Activated CD8-positive, alpha-beta memory T cell treated with anti-CD3 and anti-CD28 coated beads for 4 hours (primary cell): Measurements from ENCODE around the gene RECQL5.
"Not testable (repeated sequence)": the region's sequence is repeated elsewhere in the genome, so short reads cannot be mapped to it uniquely, and the experiment has no call there.

Experiments
- DNase-seq, 2 donors: peaks; one replicate each; pipeline ENCODE4 v3.0.0-alpha.2; 2020; ENCODE audit warnings: low read depth in 2 of 2

RECQL5 gene

DNA sequence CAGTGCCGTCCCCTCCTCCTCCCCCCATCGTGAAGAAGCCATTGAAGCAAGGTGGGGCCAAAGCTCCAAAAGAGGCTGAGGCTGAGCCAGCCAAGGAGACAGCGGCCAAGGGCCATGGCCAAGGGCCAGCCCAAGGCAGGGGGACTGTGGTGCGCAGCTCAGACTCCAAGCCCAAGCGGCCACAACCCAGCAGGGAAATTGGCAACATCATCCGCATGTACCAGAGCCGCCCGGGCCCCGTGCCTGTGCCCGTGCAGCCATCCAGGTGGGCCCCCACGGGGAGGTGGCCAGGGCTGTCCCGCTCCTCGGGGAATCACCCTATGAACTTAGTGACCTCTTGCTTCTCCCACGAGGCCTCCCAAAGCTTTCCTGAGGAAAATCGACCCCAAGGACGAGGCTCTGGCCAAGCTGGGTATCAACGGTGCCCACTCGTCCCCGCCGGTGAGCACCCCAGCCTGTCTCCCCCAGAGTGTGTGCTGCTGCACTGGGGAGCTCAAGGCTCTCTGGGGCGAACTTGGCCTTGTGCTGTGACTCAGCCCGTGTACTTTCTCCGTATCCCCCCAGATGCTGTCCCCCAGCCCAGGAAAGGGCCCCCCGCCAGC lies 50.3 kb downstream of the RECQL5 start:
- DNase-seq = no peak

DNA sequence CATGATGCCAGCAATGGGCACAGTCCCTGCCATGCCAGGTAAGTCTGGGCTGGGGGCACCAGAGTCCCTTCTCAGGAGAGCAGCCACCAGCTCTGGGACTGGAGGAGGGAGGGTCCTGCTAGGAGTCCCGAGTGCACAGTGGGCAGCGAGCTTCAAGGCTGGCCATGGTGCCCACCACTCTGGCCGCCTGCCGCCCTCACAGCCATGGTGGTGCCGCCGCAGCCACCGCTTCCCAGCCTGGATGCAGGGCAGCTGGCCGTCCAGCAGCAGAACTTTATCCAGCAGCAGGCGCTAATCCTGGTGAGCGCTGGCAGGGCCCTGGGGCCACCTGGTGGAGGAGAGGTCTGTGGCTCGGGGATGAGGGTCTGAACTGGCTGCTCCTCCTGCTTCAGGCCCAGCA lies 51.7 kb downstream of the RECQL5 start:
- DNase-seq = no peak

DNA sequence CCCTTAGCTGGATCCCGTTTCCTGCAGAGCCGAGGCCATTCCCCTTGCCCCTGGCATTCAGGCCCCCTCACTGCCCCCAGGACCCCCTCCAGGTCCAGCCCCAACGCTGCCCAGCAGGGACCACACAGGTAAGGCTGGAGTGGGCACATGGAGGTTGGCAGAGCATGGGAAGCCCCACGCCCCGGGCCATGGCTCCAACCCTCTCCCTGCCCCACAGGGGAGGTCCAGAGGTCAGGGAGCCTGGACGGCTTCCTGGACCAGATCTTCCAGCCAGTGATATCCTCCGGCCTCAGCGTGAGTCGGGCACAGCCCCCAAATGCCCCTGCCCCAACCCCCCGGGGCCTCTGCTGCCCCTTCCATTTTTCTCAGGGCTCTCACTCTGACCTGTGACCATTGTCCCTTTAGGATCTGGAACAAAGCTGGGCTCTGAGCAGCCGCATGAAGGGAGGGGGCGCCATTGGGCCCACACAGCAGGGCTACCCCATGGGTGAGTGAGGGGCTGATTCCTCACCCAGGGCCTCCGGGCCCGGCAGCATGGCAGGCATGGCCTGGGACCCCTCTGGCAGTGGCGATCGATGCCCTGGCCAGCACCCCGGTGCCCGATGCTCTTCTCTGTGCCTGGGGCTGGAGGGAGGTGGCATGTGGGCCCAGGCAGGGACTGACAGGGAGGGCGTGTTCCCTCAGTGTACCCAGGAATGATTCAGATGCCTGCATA lies 52.2 kb downstream of the RECQL5 start:
- no peak for DNase-seq

DNA sequence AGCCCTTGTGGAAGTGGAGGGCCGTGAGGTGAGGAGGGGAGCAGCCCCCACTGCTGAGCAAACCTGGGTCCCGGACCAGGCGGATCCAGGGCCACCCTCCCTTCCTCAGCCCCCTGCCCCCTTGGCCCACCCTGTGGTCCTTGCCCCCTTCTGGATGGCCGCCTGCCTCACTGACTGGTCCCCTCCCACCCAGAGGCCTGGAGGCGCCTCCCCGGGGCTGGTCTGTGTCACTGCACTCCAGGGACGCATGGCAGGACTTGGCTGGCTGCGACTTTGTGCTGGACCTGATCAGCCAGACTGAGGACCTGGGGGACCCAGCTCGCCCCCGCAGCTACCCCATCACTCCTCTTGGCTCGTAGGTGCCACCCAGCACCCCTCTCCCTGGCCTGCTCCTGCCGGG lies 52.9 kb downstream of the RECQL5 start:
- no peak for DNase-seq

DNA sequence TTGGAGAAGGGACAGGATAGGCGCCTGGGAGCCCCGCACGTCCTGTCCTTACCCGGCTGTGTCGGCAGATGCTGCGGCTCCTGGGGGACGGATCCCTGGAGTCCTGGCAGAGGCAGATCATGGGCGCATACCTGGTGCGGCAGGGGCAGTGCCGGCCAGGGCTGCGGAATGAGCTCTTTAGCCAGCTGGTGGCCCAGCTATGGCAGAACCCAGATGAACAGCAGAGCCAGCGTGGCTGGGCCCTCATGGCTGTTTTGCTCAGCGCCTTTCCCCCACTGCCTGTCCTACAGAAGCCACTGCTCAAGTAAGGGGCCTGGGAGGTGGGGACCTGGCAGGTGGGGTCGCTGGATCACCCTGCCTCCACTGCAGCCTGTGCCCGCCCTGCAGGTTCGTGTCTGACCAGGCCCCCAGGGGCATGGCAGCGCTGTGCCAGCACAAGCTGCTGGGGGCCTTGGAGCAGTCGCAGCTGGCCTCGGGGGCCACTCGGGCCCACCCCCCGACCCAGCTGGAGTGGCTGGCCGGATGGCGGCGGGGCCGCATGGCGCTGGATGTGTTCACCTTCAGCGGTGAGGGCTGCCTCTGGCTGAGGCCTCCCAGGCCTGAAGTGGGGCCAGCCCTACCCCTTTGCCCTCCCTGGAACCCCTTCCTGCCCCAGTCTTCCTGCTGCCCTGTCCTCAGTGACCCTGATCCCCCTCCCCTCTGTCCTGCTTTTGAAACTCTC lies 53.9 kb downstream of the RECQL5 start:
- DNase-seq = no peak

DNA sequence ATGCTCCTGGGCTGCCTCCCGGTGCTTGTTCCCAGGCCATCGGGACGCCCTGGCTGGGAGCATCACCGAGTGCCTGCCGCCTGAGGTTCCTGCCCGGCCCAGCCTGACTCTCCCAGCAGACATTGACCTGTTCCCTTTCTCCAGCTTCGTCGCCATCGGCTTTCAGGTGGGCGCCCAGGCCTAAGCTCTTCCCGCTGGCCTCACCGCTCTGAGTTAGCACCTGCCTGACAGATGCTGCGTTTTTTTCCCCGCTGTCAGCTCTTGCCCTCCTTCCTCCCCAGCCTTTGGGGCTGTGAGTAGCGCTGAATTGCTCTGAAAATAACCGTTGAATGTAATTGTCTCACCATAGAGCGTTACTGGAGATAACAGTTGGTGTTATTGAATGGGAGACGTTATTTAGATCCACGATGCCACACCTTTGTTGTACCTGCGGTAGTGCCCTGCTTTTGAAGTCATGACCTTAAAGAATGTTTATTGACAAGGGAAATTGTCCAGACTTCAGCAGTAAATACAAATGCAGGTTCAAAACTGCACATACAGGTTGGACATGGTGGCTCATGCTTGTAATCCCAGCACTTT lies 55.0 kb downstream of the RECQL5 start:
- DNase-seq = no peak

DNA sequence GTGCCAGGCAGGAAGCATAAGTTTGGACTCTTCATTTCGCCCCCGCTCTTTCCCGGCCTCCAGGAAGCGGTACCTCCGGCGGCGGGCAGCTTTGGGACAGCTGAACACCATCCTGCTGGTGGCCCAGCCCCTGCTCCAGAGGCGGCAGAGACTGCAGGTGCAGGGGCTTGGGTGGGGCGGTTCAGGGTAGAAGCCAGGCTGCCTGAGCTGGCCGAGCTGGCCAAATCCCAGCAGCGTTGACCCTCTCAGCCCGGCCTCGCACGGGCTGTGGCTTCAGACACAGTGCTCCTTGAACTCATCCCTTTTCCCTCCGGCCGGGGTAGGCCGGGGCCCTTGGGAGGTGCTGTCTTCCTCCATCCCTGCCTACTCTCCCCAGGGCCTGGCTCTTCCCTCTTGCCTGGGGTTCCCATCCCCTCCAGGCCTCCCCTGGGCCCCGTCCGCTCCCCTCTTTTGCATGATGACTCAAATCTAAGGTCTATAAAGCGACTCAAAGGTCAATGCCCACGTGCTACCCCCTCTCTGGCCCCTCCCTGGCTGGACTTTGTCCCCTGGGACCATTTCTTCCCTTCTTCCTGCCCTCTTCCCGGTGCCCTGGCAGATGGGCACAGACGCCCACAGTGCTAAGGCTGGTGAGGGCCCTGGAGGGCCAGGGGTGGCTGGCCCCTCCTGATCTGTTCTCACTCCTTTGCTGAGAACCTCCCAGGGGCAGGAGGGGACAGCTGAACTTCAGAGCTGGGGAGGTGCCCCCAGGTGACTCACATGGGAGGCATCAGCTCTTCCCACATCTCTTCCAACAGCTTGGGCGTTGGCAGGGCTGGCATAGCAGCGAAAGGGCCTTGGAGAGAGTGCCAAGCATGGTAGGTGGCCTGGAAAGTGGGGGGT lies 56.6 kb downstream of the RECQL5 start:
- DNase-seq = no peak

DNA sequence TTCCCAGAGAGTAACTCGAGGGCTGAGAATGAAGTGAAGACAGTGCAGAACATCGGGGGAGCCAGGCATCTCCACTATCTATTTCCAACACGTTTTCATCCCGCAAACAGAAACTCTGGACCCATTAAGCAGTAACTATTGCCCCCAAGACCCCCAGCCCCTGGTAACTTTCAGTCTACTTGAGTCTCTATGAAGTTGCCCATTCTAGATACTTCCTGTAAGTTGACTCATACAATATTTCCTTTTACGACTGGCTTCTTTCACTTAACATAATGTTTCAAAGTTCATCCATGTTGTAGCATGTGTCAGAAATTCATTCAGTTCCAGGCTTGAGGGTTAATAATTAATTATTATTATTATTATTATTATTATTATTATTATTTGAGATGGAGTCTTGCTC lies 59.9 kb downstream of the RECQL5 start:
- DNase-seq = no peak

DNA sequence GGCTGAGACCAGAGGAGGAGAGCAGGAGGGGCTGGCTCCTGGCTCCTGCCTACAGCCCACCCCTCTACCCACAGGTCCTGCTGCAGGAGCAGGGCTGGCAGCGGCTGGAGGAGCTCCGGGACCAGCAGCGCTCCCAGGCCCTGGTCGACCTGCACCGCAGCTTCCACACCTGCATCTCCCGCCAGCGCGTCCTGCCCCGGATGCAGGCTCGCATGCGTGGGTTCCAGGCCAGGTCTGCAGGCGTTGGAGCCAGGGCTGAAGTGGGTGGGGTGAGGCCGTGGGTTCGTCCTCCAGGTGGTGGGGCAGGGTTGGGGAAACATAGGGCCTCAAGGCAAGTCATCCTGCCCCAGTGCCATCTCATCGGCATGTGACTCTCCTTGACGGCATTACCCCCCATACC lies 61.2 kb downstream of the RECQL5 start:
- no peak for DNase-seq

DNA sequence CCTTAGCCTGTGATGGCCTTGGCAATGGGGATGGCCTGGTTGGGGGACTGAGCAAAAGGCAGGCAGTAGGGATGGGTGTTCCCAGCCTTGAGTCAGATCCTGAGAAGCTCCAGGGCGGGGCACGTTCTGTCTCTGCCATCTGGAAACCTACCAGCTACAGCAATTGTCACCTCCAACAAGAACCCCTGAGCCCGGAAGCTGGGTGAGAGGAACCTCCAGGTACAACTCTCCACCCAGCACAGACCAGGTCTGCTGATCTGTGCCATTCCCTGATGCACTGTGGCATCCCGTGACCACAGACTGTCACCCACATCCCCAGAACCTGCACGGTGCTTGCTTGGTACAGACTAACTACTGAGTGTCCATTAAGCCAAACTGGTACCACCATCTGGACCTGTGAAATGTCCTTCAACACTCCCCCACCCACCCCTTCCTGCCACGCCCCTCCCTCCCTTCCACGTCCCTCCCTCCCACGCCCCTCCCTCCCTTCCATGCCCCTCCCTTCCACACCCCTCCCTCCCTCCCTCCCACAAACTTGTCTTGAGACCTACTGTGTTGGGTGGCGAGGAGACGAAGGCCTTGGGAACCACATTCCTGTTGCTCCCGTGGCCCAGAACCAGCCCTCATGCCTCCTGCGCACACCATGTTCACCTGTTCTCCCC lies 62.8 kb downstream of the RECQL5 start:
- no peak for DNase-seq

DNA sequence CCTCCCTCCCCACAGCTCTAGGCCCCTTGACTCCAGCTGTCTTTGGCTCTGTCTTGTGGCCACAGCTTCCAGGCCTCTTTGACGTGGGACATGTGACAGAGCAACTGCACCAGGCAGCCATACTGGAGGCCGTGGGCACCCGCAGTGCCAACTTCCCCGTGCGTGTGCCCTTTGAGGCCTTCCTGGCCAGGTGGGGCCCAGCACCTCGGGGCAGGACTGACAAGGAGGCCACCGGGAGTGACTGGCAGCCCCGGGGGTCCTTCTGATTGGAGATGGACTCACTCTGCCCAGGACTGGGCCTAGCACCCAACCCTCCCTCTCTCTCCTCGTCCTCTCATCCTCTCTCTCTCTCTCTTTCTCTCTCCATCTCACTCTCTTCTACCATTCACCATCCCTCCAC lies 63.8 kb downstream of the RECQL5 start:
- no peak for DNase-seq

DNA sequence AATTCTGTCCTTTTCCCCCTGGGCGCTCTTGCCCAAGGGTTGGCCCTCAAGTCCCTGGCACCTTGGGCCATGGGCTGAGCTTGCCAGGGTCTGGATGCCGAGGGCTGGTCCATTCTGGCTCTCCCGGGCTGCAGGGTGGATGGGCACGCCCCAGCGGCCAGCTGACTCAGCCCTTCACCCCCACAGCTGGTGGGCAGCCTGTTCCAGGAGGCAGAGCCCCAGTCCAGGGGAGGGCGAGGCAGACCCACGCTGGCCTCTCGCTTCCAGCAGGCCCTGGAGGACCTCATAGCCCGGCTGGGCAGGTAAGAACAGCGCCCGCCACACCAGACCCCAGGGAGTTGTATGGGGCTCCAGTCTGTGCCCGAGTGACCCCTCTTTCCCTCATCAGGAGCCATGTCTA lies 64.3 kb downstream of the RECQL5 start:
- DNase-seq = no peak

DNA sequence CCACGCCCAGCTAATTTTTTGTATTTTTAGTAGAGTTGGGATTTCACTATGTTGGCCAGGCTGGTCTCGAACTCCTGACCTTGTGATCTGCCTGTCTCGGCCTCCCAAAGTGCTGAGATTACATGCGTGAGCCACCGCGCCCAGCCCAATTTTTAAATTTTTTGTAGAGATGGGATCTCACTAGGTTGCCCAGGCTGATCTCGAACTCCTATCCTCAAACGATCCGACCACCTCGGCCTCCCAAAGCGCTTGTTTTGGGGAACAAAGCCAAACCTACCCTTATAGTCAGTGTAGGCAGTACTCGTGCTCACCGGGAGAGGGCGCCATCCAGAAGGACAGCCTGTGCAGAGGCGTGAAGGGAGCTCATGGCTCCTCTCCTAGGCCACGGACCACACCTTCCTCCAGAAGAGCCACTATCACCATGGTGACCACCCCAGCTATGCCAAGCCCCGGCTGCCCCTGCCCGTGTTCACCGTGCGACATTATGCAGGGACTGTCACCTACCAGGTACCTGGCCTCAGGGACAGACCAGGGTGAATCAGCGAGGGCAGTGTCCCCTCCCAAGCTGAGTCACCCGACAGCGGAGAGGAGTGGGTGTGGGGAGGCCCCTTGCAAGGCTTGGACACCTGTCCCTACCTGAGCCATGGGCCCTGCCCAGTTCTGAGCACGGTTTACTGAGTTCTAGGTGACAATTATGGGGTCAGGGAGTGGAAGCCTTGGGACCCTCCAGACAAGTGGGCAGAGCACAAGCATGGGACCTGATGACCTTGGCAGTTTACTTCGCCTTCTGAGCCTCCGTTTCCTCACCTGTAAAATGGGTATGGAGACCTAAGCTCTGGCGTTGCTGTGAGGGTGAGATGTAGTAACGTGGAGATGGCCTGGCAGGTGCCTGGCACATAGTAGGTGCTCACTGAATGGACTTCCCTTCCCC lies 65.6 kb downstream of the RECQL5 start:
- no peak for DNase-seq

DNA sequence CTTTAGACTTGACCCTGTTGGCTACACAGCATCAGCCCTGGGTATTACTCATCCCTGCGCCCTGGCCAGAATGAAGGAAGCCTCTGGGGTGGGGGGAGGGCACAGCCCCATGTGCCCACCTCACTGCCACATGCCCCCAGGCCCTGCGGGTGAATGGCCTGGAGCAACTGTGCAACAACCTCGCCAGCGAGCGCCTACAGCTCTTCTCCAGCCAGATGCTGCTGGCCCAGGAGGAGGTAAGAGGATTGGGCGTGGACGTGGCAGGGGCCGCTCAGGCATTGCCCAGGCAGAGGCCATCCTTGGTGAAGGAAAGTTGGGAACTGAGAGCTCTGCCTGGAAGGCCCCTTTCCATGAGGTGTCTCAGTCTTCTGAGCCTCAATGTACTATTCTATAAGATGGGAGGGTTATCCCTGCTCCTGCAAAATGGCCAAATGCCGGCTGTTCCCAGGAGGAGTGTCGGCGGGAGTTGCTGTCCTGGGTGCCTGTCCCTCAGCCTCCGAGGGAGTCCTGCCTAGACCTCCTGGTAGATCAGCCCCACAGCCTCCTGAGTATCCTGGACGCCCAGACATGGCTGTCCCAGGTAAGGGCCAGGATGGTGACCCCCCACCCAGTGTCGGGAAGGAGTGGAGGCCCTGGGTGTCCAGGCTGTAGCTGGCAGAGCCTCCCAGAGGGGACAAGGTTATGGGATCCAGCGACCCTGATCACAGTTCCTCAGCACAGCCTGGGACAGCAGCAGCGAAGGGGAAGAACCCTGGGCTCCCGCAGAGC lies 70.5 kb downstream of the RECQL5 start:
- DNase-seq = no peak

DNA sequence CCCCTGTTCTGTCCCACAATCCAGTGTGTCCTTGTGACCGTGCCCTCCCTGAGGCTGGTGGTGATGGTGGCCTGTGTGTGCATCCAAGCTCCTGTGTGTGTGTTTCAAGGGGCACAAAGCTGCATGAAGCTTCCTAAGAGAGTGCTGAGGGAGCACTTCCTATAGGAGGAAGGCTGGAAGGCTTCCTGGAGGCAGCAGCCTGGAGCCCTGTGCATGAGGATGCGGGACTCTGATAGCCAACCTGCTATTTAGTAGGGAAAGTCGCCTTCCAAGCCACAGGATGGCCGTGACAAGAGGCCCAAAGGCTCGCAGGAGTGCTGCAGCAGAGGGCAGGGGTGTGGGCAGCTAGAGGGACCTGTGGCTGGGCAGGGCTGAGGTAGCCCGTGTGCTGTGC lies 71.0 kb downstream of the RECQL5 start:
- DNase-seq = no peak

DNA sequence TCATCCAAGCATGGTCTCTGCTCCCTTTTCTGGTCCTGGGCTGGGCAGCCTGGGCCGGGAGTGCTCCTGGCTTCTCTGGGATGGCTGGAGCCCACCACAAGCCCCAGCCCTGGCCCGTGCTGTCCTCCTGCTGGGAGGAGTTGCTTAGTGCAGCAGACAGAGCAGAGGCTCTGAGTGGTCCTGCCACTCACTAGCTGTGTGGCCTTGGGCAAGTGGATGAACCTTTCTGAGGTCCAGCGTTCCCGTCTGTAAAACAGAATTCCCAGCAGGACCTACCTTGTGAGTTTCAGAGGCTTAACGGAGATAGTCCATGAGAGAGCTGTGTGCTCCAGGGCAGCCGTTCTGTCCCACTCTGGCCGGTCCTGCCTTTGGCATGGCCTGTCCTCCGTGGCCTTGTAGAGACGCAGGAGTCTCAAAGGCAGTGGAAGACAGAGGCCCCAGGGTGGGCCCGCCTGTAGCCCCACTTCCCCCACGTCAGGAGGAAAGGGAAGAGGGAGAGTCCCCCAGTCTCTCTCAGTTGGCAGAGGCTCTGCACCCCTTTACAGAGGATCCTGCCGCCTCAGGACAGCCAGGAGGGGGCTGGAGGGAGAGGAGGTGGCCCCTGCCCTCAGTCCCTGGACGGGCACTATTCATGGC lies 71.6 kb downstream of the RECQL5 start:
- no peak for DNase-seq

DNA sequence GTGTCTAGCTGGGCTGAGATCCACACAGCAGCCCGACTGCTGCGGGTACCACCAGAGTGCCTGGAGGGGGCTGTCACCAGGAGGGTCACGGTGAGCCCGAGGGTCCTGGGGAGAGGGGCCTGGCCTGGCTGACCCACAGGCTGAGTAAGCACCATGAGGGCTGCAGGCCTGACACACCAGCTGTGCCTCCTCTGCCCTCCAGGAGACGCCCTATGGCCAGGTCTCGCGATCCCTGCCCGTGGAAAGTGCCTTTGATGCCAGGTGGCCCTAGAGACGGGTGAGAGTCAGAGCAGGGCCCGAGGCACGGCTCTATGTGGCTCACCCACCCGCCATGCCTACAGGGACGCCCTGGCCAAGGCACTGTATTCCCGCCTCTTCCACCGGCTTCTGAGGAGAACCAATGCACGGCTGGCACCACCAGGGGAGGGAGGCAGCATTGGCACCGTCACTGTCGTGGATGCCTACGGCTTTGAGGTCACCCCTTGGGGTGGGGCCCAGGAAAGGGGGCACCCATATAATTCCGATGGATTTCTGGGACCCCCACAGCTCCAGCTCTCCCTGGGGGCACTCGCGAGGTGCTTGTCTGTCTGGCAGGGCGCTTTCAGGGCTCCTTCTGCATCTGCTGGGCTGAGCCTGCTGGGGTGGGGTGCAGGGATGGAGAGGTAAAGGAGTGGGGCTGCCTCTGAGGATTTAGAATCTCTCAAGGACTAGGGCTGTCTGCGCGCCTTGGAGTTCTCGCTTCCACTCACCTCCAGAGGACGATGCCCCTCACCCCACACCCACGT lies 72.3 kb downstream of the RECQL5 start:
- no peak for DNase-seq

DNA sequence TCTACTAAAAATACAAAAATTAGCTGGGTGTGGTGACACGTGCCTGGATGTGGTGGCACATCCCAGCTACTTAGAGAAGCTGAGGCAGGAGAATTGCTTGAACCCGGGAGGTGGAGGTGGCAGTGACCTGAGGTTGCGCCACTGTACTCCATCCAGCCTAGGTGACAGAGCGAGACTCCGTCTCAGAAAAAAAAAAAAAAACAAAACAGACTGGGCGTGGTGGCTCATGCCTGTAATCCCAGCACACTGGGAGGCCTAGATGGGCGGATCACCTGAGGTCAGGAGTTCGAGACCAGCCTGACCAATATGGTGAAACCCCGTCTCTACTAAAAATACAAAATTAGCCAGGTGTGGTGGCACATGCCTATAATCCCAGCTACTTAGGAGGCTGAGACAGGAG lies 73.5 kb downstream of the RECQL5 start:
- DNase-seq = not testable (repeated sequence)
